Epithelial cell of esophagus (primary cell): ENCODE measurements around the gene GNAO1.

Experiments used
- DNase-seq: peaks from one replicate; pipeline ENCODE4 v3.0.0; 2010; ENCODE audit warnings: low read depth
- H3K4me3 ChIP-seq: 2 replicates; pipeline ENCODE4 v1.5.1; 2011; ENCODE audit warnings: mild to moderate bottlenecking, low read length, control low read depth
- TF ChIP-seq, protein P1 (sequence below): IDR thresholded peaks from 2 replicates; pipeline ENCODE4 v1.5.1; 2011; ENCODE audit warnings: low read depth, mild to moderate bottlenecking, low read length, control low read depth, inconsistent platforms; ENCODE audit not compliant: insufficient read depth; ENCODE audit errors: missing control alignments

GNAO1 gene

DNA sequence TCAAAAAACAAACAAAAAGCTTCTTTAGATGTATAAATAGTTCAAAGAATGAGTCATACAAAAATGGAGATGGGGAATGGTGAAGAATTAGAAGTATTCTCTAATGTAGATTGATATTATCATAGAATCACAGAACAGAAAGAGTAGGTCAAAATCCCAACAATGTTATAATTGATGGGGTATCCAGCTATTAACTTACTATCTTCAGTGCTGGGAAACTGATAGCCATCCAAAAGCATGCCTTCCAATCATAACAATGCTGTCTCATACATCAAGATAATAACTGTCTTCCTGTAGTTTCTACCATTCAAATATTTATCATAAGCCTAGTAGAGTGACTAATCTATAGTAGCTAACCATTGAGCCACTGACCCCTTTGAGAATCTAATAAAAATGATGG is 26.7 kb upstream of the GNAO1 start:
- no peak overlapping the region for H3K4me3 ChIP-seq
- TF ChIP-seq, protein P1, sequence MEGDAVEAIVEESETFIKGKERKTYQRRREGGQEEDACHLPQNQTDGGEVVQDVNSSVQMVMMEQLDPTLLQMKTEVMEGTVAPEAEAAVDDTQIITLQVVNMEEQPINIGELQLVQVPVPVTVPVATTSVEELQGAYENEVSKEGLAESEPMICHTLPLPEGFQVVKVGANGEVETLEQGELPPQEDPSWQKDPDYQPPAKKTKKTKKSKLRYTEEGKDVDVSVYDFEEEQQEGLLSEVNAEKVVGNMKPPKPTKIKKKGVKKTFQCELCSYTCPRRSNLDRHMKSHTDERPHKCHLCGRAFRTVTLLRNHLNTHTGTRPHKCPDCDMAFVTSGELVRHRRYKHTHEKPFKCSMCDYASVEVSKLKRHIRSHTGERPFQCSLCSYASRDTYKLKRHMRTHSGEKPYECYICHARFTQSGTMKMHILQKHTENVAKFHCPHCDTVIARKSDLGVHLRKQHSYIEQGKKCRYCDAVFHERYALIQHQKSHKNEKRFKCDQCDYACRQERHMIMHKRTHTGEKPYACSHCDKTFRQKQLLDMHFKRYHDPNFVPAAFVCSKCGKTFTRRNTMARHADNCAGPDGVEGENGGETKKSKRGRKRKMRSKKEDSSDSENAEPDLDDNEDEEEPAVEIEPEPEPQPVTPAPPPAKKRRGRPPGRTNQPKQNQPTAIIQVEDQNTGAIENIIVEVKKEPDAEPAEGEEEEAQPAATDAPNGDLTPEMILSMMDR: no peak
- no peak for DNase-seq

DNA sequence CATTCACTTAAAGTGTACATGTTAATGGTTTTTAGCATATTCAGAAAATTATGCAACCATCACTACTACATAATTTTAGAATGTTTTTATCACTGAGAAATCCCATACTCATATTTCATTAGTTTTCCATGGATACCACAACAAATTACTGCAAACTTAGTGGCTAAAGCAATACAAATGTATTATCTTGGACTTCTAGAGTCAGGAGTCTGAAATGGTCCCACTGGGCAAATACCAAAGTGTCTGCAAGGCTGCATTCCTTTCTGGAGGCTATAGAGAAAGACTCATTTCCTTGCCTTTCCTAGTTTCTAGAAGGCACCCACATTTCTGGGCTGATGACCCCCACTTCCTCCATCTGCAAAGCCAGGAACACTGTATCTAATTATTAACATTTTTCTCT is 16.9 kb upstream of the GNAO1 start:
- no peak overlapping the region for H3K4me3 ChIP-seq
- no peak for DNase-seq
- TF ChIP-seq, protein P1: no peak

DNA sequence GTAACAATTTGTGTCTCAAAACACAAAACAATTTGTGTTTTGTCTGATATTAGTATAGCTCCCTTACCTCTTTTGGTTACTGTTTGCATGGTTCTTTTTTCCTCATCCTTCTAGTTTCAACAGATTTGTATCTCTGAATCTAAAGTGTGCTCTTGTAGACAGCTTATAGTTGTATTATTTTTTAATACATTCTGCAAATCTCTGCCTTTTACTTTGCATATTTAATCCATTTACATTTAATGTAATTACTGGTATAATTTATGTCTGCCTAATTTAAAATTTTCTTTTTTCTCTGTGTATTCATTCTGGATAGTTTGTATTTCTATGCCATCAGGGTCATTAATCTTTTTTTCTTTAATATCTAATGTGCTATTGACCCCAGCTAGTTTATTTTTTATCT is 9.9 kb upstream of the GNAO1 start:
- no peak for DNase-seq
- TF ChIP-seq, protein P1: no peak
- no peak overlapping the region for H3K4me3 ChIP-seq

DNA sequence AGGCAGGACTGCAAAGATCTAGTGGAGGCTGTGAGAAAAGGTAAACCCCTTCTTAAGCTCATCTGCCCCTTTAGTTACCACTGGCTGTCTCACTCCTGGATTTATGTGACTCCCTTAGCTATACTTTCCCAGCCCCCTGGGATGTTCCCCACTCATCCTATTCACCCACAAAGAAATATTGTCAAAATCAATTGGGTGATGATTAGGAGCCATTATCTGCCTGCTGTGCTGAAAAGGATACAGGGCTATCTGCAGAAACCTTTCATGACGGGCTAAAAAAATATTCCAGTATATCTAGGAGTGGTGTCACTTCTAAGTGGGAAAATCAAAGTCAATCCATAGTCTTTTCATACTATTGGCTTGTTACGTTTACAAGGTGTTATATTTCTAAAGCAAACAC is 8.0 kb upstream of the GNAO1 start:
- TF ChIP-seq, protein P1: no peak
- H3K4me3 ChIP-seq: no peak overlapping the region
- DNase-seq: no peak

DNA sequence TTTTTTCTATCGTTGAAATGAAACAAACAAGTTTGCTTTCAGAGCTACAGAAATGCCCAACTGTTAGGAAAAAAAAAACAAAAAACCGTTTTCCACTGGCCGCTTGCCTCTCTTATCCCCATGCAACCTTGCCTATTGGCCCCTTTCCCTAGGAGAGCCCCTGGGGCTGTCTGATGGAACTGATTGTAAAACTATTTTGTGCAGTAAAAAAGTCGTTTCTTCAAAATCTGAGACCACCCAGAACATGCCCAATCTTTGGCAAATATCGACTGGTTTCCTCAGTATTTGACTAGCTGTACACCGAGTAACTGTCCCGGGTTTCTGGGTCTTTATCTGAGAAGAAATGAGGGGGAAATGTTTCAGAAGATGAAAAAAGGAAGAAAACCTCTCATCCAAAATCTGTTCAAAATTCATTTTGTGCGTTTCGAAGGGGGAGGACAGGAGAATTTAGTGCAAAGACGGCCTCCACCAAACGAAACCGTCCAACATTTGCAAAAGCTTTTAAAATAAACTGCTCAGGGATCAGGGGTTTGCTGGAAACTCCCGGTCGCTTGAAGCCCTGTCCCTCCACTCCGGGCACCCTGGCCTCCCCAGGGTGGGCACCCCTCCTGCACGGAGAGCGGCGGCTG is 1.1 kb upstream of the GNAO1 start:
- no peak for DNase-seq
- TF ChIP-seq, protein P1: no peak
- H3K4me3 ChIP-seq: no peak overlapping the region

DNA sequence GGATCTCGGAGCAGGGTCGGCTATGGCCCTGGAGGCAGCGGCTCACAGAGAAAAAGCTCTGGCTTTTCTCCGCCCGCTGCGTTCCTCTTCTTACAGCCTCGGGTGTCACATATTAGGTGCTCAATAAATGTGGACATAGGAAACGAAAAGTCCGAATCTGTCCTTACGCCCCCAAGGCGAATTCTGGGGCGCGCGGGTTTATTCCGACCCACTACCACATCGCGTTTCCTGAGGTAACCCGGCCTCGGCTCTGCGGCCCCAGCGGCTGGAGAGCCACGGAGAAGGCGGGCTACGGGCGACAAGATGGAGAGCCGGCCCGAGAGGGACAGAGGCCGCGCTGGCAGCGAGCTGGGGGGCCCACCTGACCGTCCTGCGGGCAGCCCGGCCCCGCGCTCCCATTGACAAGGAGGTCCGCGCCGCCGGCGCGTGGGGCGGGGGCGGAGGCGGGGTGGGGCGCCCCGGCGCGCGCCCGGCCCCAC is 573 bp upstream of the GNAO1 start:
- H3K4me3 ChIP-seq: peak overlapping the region; percentile 25
- no peak for DNase-seq
- TF ChIP-seq, protein P1: no peak

DNA sequence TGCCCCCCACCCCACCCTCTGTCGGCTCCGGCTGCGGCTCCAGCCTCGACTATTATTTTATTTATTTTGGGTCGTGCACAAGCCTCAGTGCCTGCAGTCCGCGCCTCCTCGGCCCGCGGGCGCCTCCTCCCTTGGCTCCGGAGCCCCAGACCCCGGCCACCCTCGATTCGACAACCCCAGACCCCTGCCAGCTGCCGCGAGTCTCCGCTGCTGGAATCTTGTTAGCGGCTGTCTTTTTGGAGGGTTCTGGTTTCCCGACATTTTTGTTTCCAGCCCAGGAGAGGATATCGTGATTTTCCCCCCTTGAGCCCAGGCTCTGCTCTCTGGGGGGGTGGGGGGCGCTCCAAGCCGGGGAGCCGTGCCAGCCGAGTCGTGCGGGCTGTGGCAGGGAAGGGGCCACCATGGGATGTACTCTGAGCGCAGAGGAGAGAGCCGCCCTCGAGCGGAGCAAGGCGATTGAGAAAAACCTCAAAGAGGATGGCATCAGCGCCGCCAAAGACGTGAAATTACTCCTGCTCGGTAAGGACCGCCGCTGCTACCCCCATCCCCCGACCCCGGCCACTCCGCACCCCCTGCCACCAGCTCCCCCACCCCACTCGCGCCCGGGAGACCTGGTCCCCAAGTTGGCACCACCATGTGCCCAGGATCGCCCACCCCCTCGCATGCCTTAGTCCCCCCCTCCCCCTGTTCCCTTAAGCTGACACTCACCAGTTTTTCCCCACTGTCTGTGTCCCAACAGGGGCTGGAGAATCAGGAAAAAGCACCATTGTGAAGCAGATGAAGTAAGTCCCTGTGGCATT is 746 bp downstream of the GNAO1 start:
- DNase-seq: no peak
- TF ChIP-seq, protein P1: no peak
- no peak overlapping the region for H3K4me3 ChIP-seq
